GM12878 (cell line): ENCODE data around the gene ANKRD33B. TPM values are rescaled to one million over a fixed set of nuclear protein-coding genes. Genes with fewer than 3 reads are reported as not detected.

Source experiments
- ATF2 ChIP-seq: IDR thresholded peaks from 2 replicates; pipeline ENCODE4 v1.6.1; 2012; ENCODE audit warnings: low read length, inconsistent platforms
- BACH1 ChIP-seq: fragments of 450-650 bp; IDR thresholded peaks from 2 replicates; pipeline ENCODE4 v1.6.1; 2017; ENCODE audit warnings: mild to moderate bottlenecking, borderline replicate concordance
- CBFB ChIP-seq: IDR thresholded peaks from 2 replicates; pipeline ENCODE4 v1.6.1; 2016; ENCODE audit warnings: antibody characterized with exemption, low read depth
- CHD2 ChIP-seq: IDR thresholded peaks from 2 replicates; pipeline ENCODE4 v1.6.1; 2011; ENCODE audit warnings: low read depth, low read length, improper control_type of control experiment, borderline replicate concordance
- CHD4 ChIP-seq: fragments of 200-600 bp; sonication (generic); IDR thresholded peaks from 2 replicates; pipeline ENCODE4 v1.6.1; 2016; ENCODE audit warnings: mild to moderate bottlenecking
- CREB1 ChIP-seq: IDR thresholded peaks from 2 replicates; pipeline ENCODE4 v1.6.1; 2012; ENCODE audit warnings: low read depth, mild to moderate bottlenecking, inconsistent platforms
- EP300 ChIP-seq, 2 experiments: fragments of 150-350 bp in 1 of 2; IDR thresholded peaks; 2 replicates each; pipeline ENCODE4 v1.6.1; 2011 to 2012; ENCODE audit warnings: low read depth in 2 of 2, low read length in 2 of 2, borderline replicate concordance in 1 of 2, improper control_type of control experiment in 1 of 2, inconsistent platforms in 1 of 2; ENCODE audit not compliant: control insufficient read depth in 1 of 2
- HCFC1 ChIP-seq: fragments of 150-350 bp; IDR thresholded peaks from 2 replicates; pipeline ENCODE4 v1.6.1; 2014; ENCODE audit warnings: low read length
- LARP7 ChIP-seq: fragments of 450-650 bp; IDR thresholded peaks from 2 replicates; pipeline ENCODE4 v1.6.1; 2017; ENCODE audit warnings: mild to moderate bottlenecking
- MXI1 ChIP-seq: fragments of 150-350 bp; IDR thresholded peaks from 2 replicates; pipeline ENCODE4 v1.6.1; 2011; ENCODE audit warnings: low read depth, mild to moderate bottlenecking, inconsistent platforms, low read length, improper control_type of control experiment
- MYC ChIP-seq: IDR thresholded peaks from 2 replicates; pipeline ENCODE4 v1.6.1; 2011; ENCODE audit warnings: mild to moderate bottlenecking, low read length, moderate library complexity, inconsistent platforms; ENCODE audit not compliant: insufficient read depth, insufficient replicate concordance, insufficient read length, severe bottlenecking
- NFIC ChIP-seq: IDR thresholded peaks from 2 replicates; pipeline ENCODE4 v1.6.1; 2012; ENCODE audit warnings: low read depth, mild to moderate bottlenecking, inconsistent platforms, low read length, moderate library complexity
- NFXL1 ChIP-seq: fragments of 450-650 bp; IDR thresholded peaks from 2 replicates; pipeline ENCODE4 v1.6.1; 2017; ENCODE audit warnings: antibody characterized with exemption, mild to moderate bottlenecking, borderline replicate concordance
- PAX5 ChIP-seq: IDR thresholded peaks from 2 replicates; pipeline ENCODE4 v1.6.1; 2011; ENCODE audit warnings: low read depth, low read length, borderline replicate concordance
- PML ChIP-seq: IDR thresholded peaks from 2 replicates; pipeline ENCODE4 v1.6.1; 2012; ENCODE audit warnings: low read length, inconsistent platforms
- POLR2AphosphoS5 ChIP-seq: IDR thresholded peaks from 2 replicates; pipeline ENCODE4 v1.6.1; 2011; ENCODE audit warnings: mild to moderate bottlenecking, low read length, inconsistent platforms
- RAD21 ChIP-seq: IDR thresholded peaks from 2 replicates; pipeline ENCODE4 v1.6.1; 2011; ENCODE audit warnings: mild to moderate bottlenecking, low read depth, low read length, moderate library complexity; ENCODE audit not compliant: insufficient read depth
- RB1 ChIP-seq: fragments of 450-650 bp; formaldehyde crosslinking; IDR thresholded peaks from 2 replicates; pipeline ENCODE4 v1.6.1; 2017; ENCODE audit warnings: mild to moderate bottlenecking, borderline replicate concordance
- RCOR1 ChIP-seq: conservative IDR thresholded peaks from 2 replicates; pipeline ENCODE4 v1.6.1; 2012; ENCODE audit warnings: low read depth, low read length, improper control_type of control experiment
- RFX5 ChIP-seq: IDR thresholded peaks from 2 replicates; pipeline ENCODE4 v1.6.1; 2011; ENCODE audit warnings: low read depth, low read length, improper control_type of control experiment
- SMC3 ChIP-seq: IDR thresholded peaks from 2 replicates; pipeline ENCODE4 v1.6.1; 2011; ENCODE audit warnings: low read length, improper control_type of control experiment, borderline replicate concordance
- SP1 ChIP-seq: IDR thresholded peaks from one replicate; pipeline ENCODE4 v1.6.1; 2011; ENCODE audit warnings: low read depth, low read length
- YY1 ChIP-seq: IDR thresholded peaks from 2 replicates; pipeline ENCODE4 v1.6.1; 2011; ENCODE audit warnings: low read depth, mild to moderate bottlenecking, low read length
- ZNF217 ChIP-seq: fragments of 450-650 bp; IDR thresholded peaks from 2 replicates; pipeline ENCODE4 v1.6.1; 2017; ENCODE audit warnings: antibody characterized with exemption, mild to moderate bottlenecking
- ZNF24 ChIP-seq: fragments of 450-650 bp; IDR thresholded peaks from 2 replicates; pipeline ENCODE4 v1.6.1; 2017; ENCODE audit warnings: antibody characterized with exemption, mild to moderate bottlenecking
- ZNF274 ChIP-seq: IDR thresholded peaks from one replicate; pipeline ENCODE4 v1.8.0; 2011; ENCODE audit not compliant: insufficient read length, insufficient read depth
- polyA plus RNA-seq, 11 experiments: library from polyadenylated mRNA; depleted of rRNA in 4 of 11; unstranded in 6 of 11; stranded (reverse) in 5 of 11; fragments of >200 nt; fragmentation: Nextera tagmentation in 4 of 11; fragmentation: Illumina TruSeq in 1 of 11; extraction: Ambion mirVana in 4 of 11; extraction: Trizol in 1 of 11; gene quantifications; 1 replicate in 1 of 11; 2 replicates in 10 of 11; pipeline versions ENCODE4 v1.2.1 to v1.2.3, GENCODE V29; 2011 to 2016; ENCODE audit warnings: inconsistent platforms in 2 of 11, missing spikeins in 2 of 11, low read depth in 1 of 11
- total RNA-seq, 4 experiments: library from RNA; depleted of rRNA in 3 of 4; stranded (reverse); fragments of >200 nt in 3 of 4; fragmentation: Illumina TruSeq in 1 of 4; extraction: Trizol in 1 of 4; gene quantifications; 2 replicates each; pipeline versions ENCODE4 v1.2.1 to v1.2.3, GENCODE V29; 2013 to 2021
- TF ChIP-seq, protein P1 (sequence below): fragments of 450-650 bp; IDR thresholded peaks from 2 replicates; pipeline ENCODE4 v1.6.1; 2017; ENCODE audit warnings: antibody characterized with exemption, mild to moderate bottlenecking, moderate library complexity
- TF ChIP-seq, protein P2 (sequence below): fragments of 450-650 bp; IDR thresholded peaks from 2 replicates; pipeline ENCODE4 v1.6.1; 2017; ENCODE audit warnings: low read depth, mild to moderate bottlenecking, moderate library complexity

Gene ANKRD33B
- total and polyA plus RNA-seq, 10 of the 15 experiments (the other 5 are each of a cell fraction or from before 2014, with no cell fraction given): 4.9 to 61.6 (median 15.6) TPM

- TF ChIP-seq, protein P1, sequence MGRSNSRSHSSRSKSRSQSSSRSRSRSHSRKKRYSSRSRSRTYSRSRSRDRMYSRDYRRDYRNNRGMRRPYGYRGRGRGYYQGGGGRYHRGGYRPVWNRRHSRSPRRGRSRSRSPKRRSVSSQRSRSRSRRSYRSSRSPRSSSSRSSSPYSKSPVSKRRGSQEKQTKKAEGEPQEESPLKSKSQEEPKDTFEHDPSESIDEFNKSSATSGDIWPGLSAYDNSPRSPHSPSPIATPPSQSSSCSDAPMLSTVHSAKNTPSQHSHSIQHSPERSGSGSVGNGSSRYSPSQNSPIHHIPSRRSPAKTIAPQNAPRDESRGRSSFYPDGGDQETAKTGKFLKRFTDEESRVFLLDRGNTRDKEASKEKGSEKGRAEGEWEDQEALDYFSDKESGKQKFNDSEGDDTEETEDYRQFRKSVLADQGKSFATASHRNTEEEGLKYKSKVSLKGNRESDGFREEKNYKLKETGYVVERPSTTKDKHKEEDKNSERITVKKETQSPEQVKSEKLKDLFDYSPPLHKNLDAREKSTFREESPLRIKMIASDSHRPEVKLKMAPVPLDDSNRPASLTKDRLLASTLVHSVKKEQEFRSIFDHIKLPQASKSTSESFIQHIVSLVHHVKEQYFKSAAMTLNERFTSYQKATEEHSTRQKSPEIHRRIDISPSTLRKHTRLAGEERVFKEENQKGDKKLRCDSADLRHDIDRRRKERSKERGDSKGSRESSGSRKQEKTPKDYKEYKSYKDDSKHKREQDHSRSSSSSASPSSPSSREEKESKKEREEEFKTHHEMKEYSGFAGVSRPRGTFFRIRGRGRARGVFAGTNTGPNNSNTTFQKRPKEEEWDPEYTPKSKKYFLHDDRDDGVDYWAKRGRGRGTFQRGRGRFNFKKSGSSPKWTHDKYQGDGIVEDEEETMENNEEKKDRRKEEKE: no peak
- TF ChIP-seq, protein P2, sequence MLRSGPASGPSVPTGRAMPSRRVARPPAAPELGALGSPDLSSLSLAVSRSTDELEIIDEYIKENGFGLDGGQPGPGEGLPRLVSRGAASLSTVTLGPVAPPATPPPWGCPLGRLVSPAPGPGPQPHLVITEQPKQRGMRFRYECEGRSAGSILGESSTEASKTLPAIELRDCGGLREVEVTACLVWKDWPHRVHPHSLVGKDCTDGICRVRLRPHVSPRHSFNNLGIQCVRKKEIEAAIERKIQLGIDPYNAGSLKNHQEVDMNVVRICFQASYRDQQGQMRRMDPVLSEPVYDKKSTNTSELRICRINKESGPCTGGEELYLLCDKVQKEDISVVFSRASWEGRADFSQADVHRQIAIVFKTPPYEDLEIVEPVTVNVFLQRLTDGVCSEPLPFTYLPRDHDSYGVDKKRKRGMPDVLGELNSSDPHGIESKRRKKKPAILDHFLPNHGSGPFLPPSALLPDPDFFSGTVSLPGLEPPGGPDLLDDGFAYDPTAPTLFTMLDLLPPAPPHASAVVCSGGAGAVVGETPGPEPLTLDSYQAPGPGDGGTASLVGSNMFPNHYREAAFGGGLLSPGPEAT: no peak
- TF ChIP-seq HCFC1: 0 out of 2 replicates have a peak, but pooled peaks have one; percentile 4
- TF ChIP-seq PML: no peak; the same call in 1 of the 2 replicates
- peak; percentile 51 for TF ChIP-seq RAD21
- 0 out of 2 replicates have a peak, but pooled peaks have one; percentile 57 for TF ChIP-seq CHD2
- 0 out of 2 replicates have a peak, but pooled peaks have one; percentile 30 for TF ChIP-seq YY1
- no peak for TF ChIP-seq ZNF274
- TF ChIP-seq POLR2AphosphoS5: peak; percentile 13; the same call in 1 of the 2 replicates
- TF ChIP-seq RFX5: 0 out of 2 replicates have a peak, but pooled peaks have one; percentile 17
- peak; percentile 41; the same call in 1 of the 2 replicates for TF ChIP-seq CREB1
- no peak for TF ChIP-seq ZNF217
- TF ChIP-seq MXI1: 0 out of 2 replicates have a peak, but pooled peaks have one; percentile 17
- TF ChIP-seq EP300 (IDR thresholded peaks at IDR 0.05; ENCODE audit: borderline replicate concordance in 1 of 2, control insufficient read depth in 1 of 2, low read depth in 2 of 2, low read length in 2 of 2): peak; percentile 58 to 63; a peak in 2 of 4 replicates
- TF ChIP-seq LARP7: peak; percentile 15; the same call in 1 of the 2 replicates
- TF ChIP-seq BACH1: peak; percentile 80; the same call in 1 of the 2 replicates
- TF ChIP-seq RB1: no peak
- 0 out of 2 replicates have a peak, but pooled peaks have one; percentile 5 for TF ChIP-seq ATF2
- TF ChIP-seq SP1: no peak
- TF ChIP-seq CHD4: no peak
- TF ChIP-seq NFXL1: no peak
- TF ChIP-seq NFIC: 0 out of 2 replicates have a peak, but pooled peaks have one; percentile 3
- no peak for TF ChIP-seq MYC
- 0 out of 2 replicates have a peak, but pooled peaks have one; percentile 34 for TF ChIP-seq PAX5
- 0 out of 2 replicates have a peak, but pooled peaks have one; percentile 21 for TF ChIP-seq CBFB
- TF ChIP-seq ZNF24: 0 out of 2 replicates have a peak, but pooled peaks have one; percentile 59
- TF ChIP-seq RCOR1: no peak
- TF ChIP-seq SMC3: no peak; the same call in 1 of the 2 replicates
Observed at GRCh38 chr5:10607666-10608073, 43.8 kb downstream of the ANKRD33B start (continued).
